ENCODE results near the gene FMNL1.

Gene FMNL1

DNA sequence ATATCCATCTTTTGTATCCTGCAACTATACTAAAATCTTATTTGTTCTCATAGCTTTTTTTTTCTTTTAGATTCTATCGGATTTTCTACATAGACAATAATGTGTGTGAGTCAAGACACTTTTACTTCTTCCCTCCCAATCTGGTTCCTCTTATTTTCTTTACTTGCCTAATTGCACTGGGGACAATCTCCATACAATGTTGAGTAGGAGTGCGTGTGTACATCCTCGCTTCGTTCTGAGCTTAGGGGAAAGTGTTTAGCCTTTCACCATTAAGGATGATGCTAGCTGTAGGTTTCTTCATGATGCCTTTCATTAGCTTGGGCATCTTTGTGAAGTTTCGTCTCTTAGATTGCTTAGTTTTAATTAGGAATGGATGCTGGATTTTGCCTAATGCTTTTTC is 37.3 kb downstream of the FMNL1 start:
- Histone ChIP-seq H3K4me3 (ENCODE audit: low read length) (no peak overlapping the region), H3K9me3 (ENCODE audit: control insufficient read depth, insufficient read depth, low read length) (no peaks in the 10 kb centered on the region), H3K4me1 (ENCODE audit: control insufficient read depth, insufficient read depth, low read length) (0 out of 2 replicates have a peak, but pooled peaks cover 3% of the 10 kb centered on the region), H3K36me3 (ENCODE audit: control insufficient read depth, insufficient read depth, low read length) (no peaks in the 10 kb centered on the region), H3K27ac (ENCODE audit: low read length) (no peak overlapping the region), H3K27me3 (ENCODE audit: control insufficient read depth, insufficient read depth, low read length) (no peaks in the 10 kb centered on the region)
- no peak for DNase-seq (ENCODE audit: low read depth, low spot score)
- WGBS (ENCODE audit: insufficient coverage, insufficient read length): no CpG with 5 or more reads among the region's 5 CpGs

DNA sequence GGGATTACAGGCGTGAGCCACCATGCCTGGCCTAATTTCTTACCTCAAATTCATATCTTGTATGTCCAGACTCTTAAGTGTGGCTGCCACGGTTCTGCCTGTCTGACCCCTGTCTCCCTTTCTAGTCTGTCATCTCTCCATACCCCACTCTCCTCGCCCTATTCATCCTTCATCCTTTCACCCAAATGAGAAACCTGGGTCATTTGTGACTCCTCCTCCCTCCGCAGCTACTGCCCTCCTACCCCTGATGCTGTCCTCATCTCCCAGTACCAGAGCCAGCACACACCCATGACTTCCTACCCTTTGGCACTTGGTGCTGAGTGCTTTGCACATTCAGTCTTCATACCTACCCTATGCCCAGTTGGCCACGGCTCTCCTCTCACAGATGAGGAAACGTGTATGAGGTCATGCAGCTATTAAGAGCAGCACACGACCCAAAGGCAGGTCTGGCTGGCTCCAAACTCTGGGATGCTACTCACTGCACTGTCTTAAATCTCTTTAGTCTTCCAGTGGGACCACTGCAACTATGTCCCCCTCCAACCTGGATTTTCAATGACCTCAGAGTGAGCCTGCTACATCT is 38.6 kb downstream of the FMNL1 start:
- no peak overlapping the region for H3K4me3 ChIP-seq (ENCODE audit: low read length)
- 0 out of 2 replicates have a peak, but pooled peaks cover 3% of the 10 kb centered on the region for H3K4me1 ChIP-seq (ENCODE audit: control insufficient read depth, insufficient read depth, low read length)
- no peaks in the 10 kb centered on the region for H3K27me3 ChIP-seq (ENCODE audit: control insufficient read depth, insufficient read depth, low read length)
- no peaks in the 10 kb centered on the region for H3K9me3 ChIP-seq (ENCODE audit: control insufficient read depth, insufficient read depth, low read length)
- no peak overlapping the region for H3K27ac ChIP-seq (ENCODE audit: low read length)
- DNase-seq (ENCODE audit: low read depth, low spot score): no peak
- WGBS (ENCODE audit: insufficient coverage, insufficient read length): no CpG with 5 or more reads among the region's 7 CpGs
- H3K36me3 ChIP-seq (ENCODE audit: control insufficient read depth, insufficient read depth, low read length): 0 out of 2 replicates have a peak, but pooled peaks cover 5% of the 10 kb centered on the region

DNA sequence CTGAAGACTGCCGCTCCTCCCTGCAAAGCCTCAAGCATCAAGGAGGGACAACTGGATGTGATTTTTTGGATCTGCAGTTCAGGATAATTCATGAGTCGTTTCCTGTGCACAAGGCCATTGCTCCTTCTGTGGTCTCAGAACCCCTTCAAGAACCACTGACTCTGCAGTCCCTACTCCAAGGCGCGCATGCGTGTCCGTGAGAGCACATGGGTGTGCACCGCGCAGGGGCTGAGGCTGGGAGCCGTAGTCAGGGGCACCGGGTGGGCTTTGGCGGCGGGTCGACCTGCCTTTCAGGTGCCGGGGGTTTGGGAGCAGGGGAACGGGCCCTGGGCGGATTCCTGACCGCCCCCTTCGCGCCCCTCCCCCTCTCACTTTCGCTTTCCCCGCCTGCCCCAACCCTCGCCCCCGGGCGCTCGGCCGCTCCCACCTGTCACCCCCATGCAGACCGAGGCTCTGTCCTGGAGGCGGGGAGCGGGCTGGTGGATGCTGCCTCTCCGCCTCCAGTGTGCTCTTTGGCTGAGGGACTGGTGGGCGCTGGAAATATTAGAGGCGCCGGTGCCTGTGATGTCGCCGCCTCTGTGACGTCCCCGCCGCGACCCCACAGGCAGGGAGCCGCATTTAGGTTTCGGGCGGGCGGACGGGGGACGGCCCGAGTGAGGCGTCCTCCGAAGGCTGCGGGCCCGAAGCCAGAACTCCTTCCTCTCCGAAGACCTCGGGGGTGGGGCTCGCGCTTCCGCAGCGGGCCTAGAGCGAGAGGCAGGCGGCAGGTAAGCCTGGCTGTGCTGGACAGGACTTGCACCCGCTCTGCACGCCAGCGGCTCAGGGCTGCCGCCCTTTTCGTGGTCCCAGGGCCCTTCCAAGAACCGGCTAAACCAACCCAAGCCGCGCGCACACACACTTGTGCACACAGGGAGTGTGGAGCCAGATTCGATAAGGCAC is 40.2 kb downstream of the FMNL1 start, which contains the start of gene SPATA32:
Gene SPATA32, minus strand, starts transcription at position 518 of the 939 bp plus-strand sequence. Its CDS starts 78 bp downstream, at position 440.
- no CpG with 5 or more reads among the region's 68 CpGs for WGBS (ENCODE audit: insufficient coverage, insufficient read length)
- no peak within 1 kb of the TSS for H3K27ac ChIP-seq (ENCODE audit: low read length)
- H3K36me3 ChIP-seq (ENCODE audit: control insufficient read depth, insufficient read depth, low read length): 0 out of 2 replicates have a peak, but pooled peaks cover 5% of the 10 kb centered on the region
- H3K9me3 ChIP-seq (ENCODE audit: control insufficient read depth, insufficient read depth, low read length): no peaks in the 10 kb centered on the region
- DNase-seq (ENCODE audit: low read depth, low spot score): no peak
- H3K4me3 ChIP-seq (ENCODE audit: low read length): peak within 1 kb of the TSS; percentile 63; the same call in 1 of the 2 replicates
- H3K4me1 ChIP-seq (ENCODE audit: control insufficient read depth, insufficient read depth, low read length): 0 out of 2 replicates have a peak, but pooled peaks cover 2% of the 10 kb centered on the region
- no peaks in the 10 kb centered on the region for H3K27me3 ChIP-seq (ENCODE audit: control insufficient read depth, insufficient read depth, low read length)

DNA sequence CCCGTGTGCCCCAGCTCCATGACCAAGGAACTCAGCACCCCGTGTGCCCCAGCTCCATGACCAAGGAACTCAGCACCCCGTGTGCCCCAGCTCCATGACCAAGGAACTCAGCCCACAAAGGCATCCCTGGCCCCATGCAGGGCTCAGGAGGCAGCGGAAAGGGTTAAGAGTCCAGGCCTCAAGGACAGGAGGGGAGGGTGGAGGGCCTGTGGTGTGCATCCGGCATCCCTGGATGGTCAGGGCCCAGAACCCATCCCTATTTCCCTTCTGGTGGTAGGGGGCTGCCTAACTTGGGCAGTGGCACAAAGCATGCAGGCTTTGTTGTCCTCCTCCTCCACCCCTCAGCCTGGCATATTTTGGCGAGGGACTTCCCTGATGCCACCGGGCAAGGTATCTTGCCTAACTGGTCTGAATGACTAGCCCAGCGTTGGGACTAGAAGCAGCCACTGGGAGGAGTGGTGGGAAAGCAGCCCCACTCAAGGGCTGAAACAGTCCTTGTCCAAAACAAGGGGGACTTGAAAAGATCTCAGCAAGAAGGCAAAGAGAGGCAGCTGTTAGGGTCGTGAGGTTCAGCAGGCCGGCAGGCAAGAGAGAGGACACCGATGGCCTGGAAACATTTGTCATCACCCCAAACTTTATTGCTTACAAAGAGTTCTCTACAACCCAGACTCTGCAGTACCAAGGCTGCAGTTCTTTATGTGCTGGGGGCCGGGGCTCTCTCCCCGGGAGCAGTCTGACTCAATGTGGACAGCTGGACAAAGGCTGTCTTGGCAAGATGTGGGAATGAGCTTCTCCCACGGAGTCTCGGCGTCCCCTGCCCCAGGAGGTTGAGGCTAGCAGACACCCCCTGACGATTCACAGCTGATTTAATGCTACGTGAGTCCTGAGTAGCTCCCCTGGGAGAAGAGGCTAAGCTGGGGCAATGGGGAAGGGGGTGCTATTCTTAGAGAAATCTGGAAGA is 41.1 kb downstream of the FMNL1 start:
- no peak for DNase-seq (ENCODE audit: low read depth, low spot score)
- Histone ChIP-seq H3K36me3 (ENCODE audit: control insufficient read depth, insufficient read depth, low read length) (0 out of 2 replicates have a peak, but pooled peaks cover 5% of the 10 kb centered on the region), H3K27me3 (ENCODE audit: control insufficient read depth, insufficient read depth, low read length) (no peaks in the 10 kb centered on the region), H3K4me1 (ENCODE audit: control insufficient read depth, insufficient read depth, low read length) (0 out of 2 replicates have a peak, but pooled peaks cover 2% of the 10 kb centered on the region), H3K9me3 (ENCODE audit: control insufficient read depth, insufficient read depth, low read length) (no peaks in the 10 kb centered on the region), H3K27ac (ENCODE audit: low read length) (no peak overlapping the region), H3K4me3 (ENCODE audit: low read length) (peak overlapping the region; percentile 63; the same call in 1 of the 2 replicates)
- WGBS (ENCODE audit: insufficient coverage, insufficient read length): no CpG with 5 or more reads among the region's 18 CpGs

DNA sequence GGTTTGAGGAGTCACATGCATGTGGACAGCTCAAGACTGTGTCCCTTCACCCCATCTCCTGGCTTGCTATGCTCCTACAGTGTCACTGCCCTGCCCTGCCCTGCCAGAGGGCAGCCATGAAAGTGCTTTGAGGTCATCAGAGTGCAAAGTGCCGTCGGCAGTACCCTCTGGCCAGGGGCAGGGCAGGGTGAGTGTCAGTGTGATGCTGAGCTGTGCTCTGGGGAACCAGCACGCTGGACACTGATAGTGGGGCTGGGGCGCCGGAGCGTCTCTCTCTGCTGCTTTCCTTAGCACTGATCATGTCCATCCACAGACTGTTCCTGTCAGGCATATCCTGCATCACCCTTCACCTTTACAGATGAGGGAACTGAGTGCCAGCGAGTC is 41.8 kb downstream of the FMNL1 start:
- H3K27ac ChIP-seq (ENCODE audit: low read length): no peak overlapping the region
- no peaks in the 10 kb centered on the region for H3K27me3 ChIP-seq (ENCODE audit: control insufficient read depth, insufficient read depth, low read length)
- no CpG with 5 or more reads among the region's 7 CpGs for WGBS (ENCODE audit: insufficient coverage, insufficient read length)
- no peak overlapping the region for H3K4me3 ChIP-seq (ENCODE audit: low read length)
- no peaks in the 10 kb centered on the region for H3K9me3 ChIP-seq (ENCODE audit: control insufficient read depth, insufficient read depth, low read length)
- 0 out of 2 replicates have a peak, but pooled peaks cover 2% of the 10 kb centered on the region for H3K4me1 ChIP-seq (ENCODE audit: control insufficient read depth, insufficient read depth, low read length)
- DNase-seq (ENCODE audit: low read depth, low spot score): no peak
- 0 out of 2 replicates have a peak, but pooled peaks cover 5% of the 10 kb centered on the region for H3K36me3 ChIP-seq (ENCODE audit: control insufficient read depth, insufficient read depth, low read length)

DNA sequence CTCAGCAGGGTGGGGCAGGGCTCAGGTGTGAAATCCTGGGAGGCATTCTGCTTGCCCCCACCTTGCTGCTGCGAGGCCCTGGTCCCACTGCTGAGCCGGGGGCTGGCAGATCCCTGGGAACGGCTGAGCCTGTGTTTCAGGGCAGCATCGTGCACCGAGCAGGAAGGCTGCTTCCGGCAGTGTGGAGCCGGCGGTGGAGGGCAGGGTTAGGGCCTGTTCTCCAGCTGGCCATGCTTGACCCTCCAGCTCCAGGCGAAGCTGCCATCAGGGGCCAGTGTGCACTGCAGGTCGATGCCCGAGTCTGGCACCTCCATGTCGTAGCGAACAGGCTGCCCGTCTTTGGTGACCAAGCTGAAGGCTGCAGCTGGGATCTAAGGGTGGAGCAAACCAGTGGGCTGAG is 42.7 kb downstream of the FMNL1 start:
- H3K27me3 ChIP-seq (ENCODE audit: control insufficient read depth, insufficient read depth, low read length): no peaks in the 10 kb centered on the region
- H3K9me3 ChIP-seq (ENCODE audit: control insufficient read depth, insufficient read depth, low read length): no peaks in the 10 kb centered on the region
- H3K4me1 ChIP-seq (ENCODE audit: control insufficient read depth, insufficient read depth, low read length): 0 out of 2 replicates have a peak, but pooled peaks cover 2% of the 10 kb centered on the region
- 0 out of 2 replicates have a peak, but pooled peaks cover 8% of the 10 kb centered on the region for H3K36me3 ChIP-seq (ENCODE audit: control insufficient read depth, insufficient read depth, low read length)
- no peak overlapping the region for H3K27ac ChIP-seq (ENCODE audit: low read length)
- no peak for DNase-seq (ENCODE audit: low read depth, low spot score)
- no CpG with 5 or more reads among the region's 14 CpGs for WGBS (ENCODE audit: insufficient coverage, insufficient read length)
- H3K4me3 ChIP-seq (ENCODE audit: low read length): no peak overlapping the region

DNA sequence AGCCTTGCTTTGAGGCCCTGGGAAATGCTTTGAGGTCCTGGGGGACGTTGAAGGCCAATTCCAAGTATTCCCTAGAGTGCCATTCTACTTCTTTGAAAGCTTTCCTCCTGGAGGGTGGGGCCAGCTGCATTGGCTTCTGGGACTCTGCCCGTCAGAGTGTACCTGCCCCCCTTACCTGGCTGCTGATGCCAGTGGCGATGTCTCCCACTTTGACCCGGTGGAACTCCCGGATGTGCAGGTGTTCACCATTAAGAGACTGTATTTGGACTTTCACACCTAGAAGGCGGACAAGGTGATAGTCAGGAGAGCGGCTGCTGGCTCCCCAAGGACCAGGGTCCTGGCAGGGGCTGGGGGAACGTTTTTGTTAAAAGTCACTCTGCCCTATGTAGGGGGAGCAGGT is 43.3 kb downstream of the FMNL1 start:
- H3K27ac ChIP-seq (ENCODE audit: low read length): no peak overlapping the region
- DNase-seq (ENCODE audit: low read depth, low spot score): no peak
- no CpG with 5 or more reads among the region's 8 CpGs for WGBS (ENCODE audit: insufficient coverage, insufficient read length)
- no peak overlapping the region for H3K4me3 ChIP-seq (ENCODE audit: low read length)
- H3K9me3 ChIP-seq (ENCODE audit: control insufficient read depth, insufficient read depth, low read length): no peaks in the 10 kb centered on the region
- no peaks in the 10 kb centered on the region for H3K27me3 ChIP-seq (ENCODE audit: control insufficient read depth, insufficient read depth, low read length)
- 0 out of 2 replicates have a peak, but pooled peaks cover 2% of the 10 kb centered on the region for H3K4me1 ChIP-seq (ENCODE audit: control insufficient read depth, insufficient read depth, low read length)
- H3K36me3 ChIP-seq (ENCODE audit: control insufficient read depth, insufficient read depth, low read length): 0 out of 2 replicates have a peak, but pooled peaks cover 11% of the 10 kb centered on the region

DNA sequence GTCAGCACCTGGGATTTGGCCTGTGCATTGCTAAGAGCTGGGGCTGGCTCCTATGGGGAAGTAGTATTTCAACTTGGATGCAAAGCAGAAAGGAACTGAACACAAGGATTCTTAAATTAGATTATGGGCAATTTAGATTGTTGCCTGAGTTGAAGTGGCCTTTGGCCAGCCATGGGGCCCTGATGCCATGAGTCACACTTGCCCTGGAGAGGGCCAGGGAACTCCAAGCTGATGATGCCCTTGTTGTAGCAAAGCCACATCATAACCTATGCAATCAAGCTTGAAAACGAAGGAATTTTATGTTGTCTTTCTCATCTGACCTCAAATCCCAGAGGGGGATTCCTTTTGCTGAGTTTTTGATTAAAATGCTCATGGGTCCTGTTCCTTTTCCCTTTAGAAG is 44.1 kb downstream of the FMNL1 start:
- no peaks in the 10 kb centered on the region for H3K9me3 ChIP-seq (ENCODE audit: control insufficient read depth, insufficient read depth, low read length)
- 0 out of 2 replicates have a peak, but pooled peaks cover 11% of the 10 kb centered on the region for H3K36me3 ChIP-seq (ENCODE audit: control insufficient read depth, insufficient read depth, low read length)
- WGBS (ENCODE audit: insufficient coverage, insufficient read length): no CpG with 5 or more reads among the region's 1 CpG
- 0 out of 2 replicates have a peak, but pooled peaks cover 2% of the 10 kb centered on the region for H3K4me1 ChIP-seq (ENCODE audit: control insufficient read depth, insufficient read depth, low read length)
- H3K4me3 ChIP-seq (ENCODE audit: low read length): no peak overlapping the region
- H3K27ac ChIP-seq (ENCODE audit: low read length): no peak overlapping the region
- no peaks in the 10 kb centered on the region for H3K27me3 ChIP-seq (ENCODE audit: control insufficient read depth, insufficient read depth, low read length)
- no peak for DNase-seq (ENCODE audit: low read depth, low spot score)

DNA sequence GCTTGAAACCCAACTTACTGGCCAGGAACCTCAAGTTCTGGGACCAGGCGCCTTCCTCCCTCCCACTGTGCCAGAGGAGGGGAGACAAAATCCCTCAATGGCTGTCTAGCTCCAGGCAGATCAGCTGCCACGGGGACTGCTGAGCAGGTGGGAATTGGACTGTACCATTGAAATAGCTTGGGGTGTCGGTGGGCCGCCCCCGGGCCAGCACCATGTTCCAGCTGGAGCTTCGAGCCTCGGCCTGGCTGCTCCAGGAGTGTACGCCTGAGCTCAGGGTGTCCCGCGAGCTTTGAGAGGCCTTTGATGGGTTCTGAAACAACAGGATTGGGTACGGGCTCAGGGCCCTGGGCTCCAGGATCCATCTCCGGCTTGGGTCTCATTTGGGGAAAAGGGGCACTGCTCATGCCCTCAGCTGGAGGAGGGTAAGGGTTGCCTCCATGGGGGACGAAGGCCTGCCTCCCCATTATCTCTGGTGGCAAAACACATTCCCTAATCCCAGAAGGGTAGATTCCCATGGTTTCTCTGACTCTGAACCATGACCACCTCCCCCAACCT is 44.8 kb downstream of the FMNL1 start:
- Histone ChIP-seq H3K36me3 (ENCODE audit: control insufficient read depth, insufficient read depth, low read length) (0 out of 2 replicates have a peak, but pooled peaks cover 11% of the 10 kb centered on the region), H3K27ac (ENCODE audit: low read length) (no peak overlapping the region), H3K4me1 (ENCODE audit: control insufficient read depth, insufficient read depth, low read length) (0 out of 2 replicates have a peak, but pooled peaks cover 2% of the 10 kb centered on the region), H3K9me3 (ENCODE audit: control insufficient read depth, insufficient read depth, low read length) (no peaks in the 10 kb centered on the region), H3K27me3 (ENCODE audit: control insufficient read depth, insufficient read depth, low read length) (no peaks in the 10 kb centered on the region), H3K4me3 (ENCODE audit: low read length) (no peak overlapping the region)
- DNase-seq (ENCODE audit: low read depth, low spot score): no peak
- no CpG with 5 or more reads among the region's 13 CpGs for WGBS (ENCODE audit: insufficient coverage, insufficient read length)

Data from iPS DF 6.9 (cell line).